ENCODE data around the gene IRAK2.
"Not testable (repeated sequence)": the region's sequence is repeated elsewhere in the genome, so short reads cannot be mapped to it uniquely, and the experiment has no call there.

IRAK2 gene

GRCh38 chr3:10160346-10160745, 4.4 kb upstream of the IRAK2 start:
- DNase-seq: no peak

- DNase-seq: no peak
These were observed 3.8 kb upstream of the IRAK2 start for GRCh38 chr3:10160925-10161324.

DNA sequence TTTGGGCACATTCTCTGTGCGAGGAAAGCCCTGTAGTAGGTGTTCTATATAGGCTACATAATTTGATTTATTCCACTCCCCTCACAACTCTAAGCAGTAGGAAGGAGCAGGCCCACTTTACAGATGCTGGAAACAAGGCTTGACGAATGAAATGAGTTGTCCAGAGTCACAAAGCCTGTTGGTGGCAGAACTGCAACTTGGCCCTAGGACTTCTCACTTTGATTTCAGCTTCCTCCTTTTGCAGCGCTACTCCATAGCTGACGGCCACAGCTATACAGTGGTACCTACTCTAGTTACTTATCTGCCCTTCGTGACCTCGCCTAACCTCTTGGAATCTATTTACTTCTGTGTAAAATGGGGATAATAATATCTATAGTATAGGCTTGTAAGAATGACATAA, 2.5 kb upstream of the IRAK2 start:
- DNase-seq: no peak

DNA sequence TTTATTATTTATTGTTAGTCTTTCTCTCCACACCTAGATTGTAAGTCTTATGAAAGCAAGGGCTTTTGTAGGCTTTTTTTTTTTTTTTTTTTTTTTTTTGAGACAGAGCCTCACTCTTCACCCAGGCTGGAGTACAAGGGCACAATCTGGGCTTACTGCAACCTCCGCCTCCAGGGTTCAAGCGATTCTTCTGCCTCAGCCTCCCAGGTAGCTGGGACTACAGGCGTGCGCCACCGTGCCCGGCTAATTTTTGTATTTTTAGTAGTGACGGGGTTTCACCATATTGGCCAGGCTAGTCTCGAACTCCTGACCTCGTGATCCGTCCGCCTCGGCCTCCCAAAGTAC, 546 bp upstream of the IRAK2 start:
- DNase-seq: not testable (repeated sequence)

DNA sequence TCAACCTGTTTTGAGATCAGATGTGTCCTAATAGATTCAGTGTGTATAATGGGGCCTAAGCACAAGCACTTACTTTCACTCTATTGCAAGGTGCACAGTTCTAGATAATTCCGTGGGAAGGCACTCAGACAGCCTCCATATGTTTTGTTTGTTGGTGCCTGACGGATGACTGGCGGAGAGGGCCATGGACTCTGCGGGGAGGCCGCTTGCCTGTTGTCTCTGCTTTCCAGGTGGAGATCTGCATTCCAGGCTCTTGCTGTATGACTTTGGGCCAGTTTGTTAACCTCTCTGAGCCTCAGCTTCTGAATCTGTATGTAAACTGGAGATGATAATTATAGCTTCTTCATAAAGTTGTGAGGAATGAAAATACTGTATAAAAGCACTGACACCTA, 1.5 kb downstream of the IRAK2 start:
- no peak for DNase-seq

DNA sequence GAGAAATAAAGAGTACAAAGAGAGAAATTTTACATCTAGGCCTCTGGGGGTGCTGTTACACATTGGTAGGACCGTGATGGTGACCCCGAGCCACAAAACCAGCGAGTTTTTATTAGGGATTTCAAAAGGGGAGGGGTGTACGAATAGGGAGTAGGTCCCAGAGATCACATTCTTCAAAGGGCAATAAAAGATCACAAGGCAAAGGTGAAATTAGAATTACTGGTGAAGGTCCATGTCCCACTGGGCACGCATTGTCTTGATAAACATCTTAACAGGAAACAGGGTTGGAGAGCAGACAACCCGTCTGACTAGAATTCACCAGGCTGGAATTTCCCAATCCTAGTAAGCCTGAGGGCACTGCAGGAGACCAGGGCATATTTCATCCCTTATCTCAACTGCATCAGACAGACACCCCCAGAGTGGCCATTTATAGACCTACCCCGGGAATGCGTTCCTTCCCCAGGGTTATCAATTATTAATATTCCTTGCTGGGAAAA, 4.3 kb downstream of the IRAK2 start:
- no peak for DNase-seq

GRCh38 chr3:10170915-10171478, 6.3 kb downstream of the IRAK2 start:
- DNase-seq: no peak

DNA sequence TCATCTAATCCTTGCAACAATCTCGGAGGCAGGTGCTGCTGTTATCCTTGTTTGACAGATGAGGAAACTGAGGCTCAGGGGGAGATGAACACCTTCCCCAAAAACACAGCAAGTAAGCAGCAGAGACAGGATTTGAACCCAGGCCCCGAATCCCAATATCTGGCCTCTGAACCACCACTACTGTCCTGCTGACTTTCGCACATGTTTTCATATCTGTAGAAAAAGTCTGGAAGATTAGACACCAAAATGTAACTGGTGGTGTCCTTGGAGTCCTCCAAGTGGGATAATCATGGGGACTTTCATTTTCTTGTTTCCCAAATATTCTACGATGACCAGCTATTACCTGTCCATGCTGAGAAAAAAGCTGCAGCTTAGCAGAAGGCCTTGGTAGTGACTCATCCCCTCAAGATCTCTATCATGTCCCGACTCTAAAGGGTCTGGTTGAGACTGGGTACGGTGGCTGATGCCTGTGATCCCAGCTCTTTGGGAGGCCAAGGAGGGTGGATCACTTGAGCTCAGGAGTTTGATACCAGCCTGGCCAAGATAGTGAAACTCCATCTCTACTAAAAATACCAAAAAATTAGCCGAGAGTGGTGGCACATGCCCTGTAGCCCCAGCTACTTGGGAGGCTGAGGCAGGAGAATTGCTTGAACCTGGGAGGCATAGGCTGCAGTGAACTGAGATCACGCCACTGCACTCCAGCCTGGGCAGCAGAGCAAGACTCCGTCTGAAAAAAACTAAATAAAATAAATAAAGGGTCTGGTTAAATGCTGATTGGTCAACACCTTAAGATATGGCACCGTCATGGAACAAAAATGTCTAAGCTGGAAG, 8.6 kb downstream of the IRAK2 start:
- DNase-seq: no peak

DNA sequence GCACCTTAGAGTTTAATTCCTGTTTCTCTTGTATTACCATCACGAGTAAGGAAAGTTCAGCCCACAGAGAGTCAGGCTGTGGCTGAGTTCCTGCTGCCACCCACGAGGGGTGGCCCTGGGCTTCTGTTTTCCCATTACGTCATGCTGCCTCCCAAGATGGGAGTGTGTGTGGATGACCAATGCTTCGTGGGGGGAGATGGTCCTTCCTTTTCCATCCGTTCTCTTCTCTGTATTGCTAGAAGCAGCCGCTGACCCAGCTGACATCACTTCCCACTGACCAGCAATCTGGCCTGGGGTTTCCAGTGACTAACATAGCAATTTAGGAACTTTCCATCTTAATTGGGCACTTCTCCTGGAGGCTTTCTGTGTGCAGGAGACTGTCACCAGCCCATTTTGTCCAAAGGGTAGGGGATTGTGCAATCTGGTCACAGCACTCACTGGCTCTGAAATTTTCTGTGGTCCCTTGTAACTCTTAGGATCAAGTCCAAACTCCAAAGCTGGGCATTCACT, 9.3 kb downstream of the IRAK2 start:
- no peak for DNase-seq

DNA sequence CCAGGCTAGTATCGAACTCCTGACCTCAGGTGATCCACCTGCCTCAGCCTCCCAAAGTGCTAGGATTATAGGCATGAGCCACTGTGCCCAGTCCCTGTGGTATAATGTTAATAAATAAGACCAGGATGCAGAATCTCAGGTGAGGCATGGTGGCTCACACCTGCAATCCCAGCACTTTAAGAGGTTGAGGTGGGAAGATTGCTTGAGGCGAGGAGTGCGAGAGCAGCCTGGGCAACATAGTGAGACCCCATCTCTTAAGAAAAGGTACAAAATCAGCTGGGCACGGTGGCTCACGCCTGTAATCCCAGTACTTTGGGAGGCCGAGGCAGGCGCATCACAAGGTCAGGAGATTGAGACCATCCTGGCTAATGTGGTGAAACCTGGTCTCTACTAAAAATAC, 10.6 kb downstream of the IRAK2 start:
- DNase-seq: not testable (repeated sequence)

- DNase-seq: not testable (repeated sequence)
These were observed 11.4 kb downstream of the IRAK2 start for GRCh38 chr3:10176150-10176549.

DNA sequence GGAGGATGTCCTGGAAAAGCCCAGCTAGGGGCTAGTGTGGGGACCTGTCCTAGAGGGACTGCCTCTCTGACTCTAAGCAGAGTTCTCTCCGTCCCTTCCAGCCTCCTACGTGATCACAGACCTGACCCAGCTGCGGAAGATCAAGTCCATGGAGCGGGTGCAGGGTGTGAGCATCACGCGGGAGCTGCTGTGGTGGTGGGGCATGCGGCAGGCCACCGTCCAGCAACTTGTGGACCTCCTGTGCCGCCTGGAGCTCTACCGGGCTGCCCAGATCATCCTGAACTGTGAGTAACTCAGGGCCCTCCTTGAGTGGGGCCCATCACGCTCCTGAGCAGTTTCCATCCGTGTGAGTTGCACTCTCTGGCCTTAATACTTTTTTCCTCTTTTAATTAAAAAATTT, 13.0 kb downstream of the IRAK2 start:
- DNase-seq: no peak

DNA sequence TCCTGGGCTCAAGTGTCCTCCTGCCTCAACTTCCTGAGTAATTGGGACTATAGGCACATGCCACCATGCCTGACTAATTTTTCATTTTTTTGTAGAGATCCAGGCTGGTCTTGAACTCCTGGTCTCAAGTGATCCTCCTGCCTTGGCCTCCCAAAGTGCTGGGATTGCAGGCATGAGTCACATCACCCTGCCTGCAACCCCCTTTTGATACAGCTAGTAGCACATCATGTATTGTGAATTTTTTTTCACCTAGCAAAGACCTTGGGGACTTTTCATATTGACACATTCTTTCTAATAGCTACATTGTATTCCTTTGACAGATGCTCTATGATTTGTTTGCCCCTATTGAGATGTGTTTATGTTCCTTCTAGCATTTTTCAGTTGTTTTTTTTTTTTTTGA, 14.2 kb downstream of the IRAK2 start:
- no peak for DNase-seq

- no peak for DNase-seq
These were observed 15.6 kb downstream of the IRAK2 start for GRCh38 chr3:10180289-10180688.

- no peak for DNase-seq
These were observed 16.1 kb downstream of the IRAK2 start for GRCh38 chr3:10180738-10181295.

DNA sequence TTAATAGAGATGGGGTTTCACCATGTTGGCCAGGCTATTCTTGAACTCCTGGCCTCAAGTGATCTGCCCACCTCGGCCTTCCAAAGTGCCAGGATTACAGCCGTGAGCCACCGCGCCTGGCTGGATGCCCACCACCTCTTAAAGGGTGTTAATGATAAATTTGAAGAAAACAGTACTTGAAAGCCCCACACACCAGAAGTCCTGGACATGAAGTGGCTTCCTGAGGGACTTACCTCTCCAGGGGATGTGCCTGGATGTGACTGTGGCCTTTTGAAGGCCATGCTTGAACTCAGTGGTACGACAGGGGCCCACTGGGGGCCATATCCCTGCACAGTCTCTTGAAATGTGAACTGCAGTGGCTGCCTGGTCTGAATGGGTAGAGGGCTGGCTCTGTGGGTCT, 18.2 kb downstream of the IRAK2 start:
- no peak for DNase-seq

- DNase-seq: no peak
These were observed 19.5 kb downstream of the IRAK2 start for GRCh38 chr3:10184250-10184649.

GRCh38 chr3:10185804-10186762, 21.4 kb downstream of the IRAK2 start:
- DNase-seq: no peak

- no peak for DNase-seq
These were observed 22.7 kb downstream of the IRAK2 start for GRCh38 chr3:10187290-10187876.

DNA sequence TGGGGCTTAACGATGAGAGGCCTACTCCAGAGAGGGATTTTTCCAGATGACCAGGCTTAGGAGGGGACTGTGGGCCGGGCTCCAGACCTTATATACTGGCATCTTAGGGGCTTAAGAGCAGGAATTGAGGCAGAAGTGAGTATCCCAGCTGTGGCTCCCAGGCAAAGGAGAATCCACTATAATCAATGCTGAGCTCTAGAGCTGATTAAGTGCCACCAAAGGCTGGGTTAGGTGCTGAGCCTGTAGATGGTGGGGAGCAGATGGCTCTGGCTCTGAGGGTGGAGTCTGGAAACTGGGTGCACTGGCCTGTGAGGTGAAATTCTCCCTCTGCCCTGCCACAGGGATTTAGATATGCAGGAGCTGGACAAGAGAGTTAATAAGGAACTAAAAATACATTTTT, 23.2 kb downstream of the IRAK2 start:
- no peak for DNase-seq

GRCh38 chr3:10188804-10189556, 24.3 kb downstream of the IRAK2 start:
- DNase-seq: no peak
